Brain microvascular endothelial cell (primary cell): ENCODE data around the gene EHBP1L1.

Experiments
- DNase-seq: peaks from one replicate; pipeline ENCODE4 v3.0.0-alpha.2; 2020
- H3K27ac ChIP-seq: fragments of 250-450 bp; sonication (Bioruptor Pico); 2 replicates; pipeline ENCODE4 v1.5.1; 2020; ENCODE audit warnings: mild to moderate bottlenecking, moderate library complexity
- H3K27me3 ChIP-seq: fragments of 250-450 bp; sonication (Bioruptor Pico); replicated peaks from 2 replicates; pipeline ENCODE4 v1.5.1; 2020; ENCODE audit warnings: mild to moderate bottlenecking
- H3K36me3 ChIP-seq: fragments of 250-450 bp; sonication (Bioruptor Pico); replicated peaks from 2 replicates; pipeline ENCODE4 v1.5.1; 2020; ENCODE audit warnings: mild to moderate bottlenecking
- H3K4me3 ChIP-seq: 2 replicates; pipeline ENCODE4 v1.5.1; 2011; ENCODE audit warnings: low read depth, mild to moderate bottlenecking, control low read depth, low read length, moderate library complexity
- CTCF ChIP-seq: IDR thresholded peaks from 2 replicates; pipeline ENCODE4 v1.5.1; 2011; ENCODE audit warnings: low read depth, mild to moderate bottlenecking, moderate library complexity, low read length, control low read depth, inconsistent platforms; ENCODE audit errors: missing control alignments
- in situ Hi-C: cut with HindIII; loops from 2 replicates; pipeline ENCODE4 v1.10.0; 2017; ENCODE audit warnings: low sequenced_read_pairs, low pct_ligation_motif_present

EHBP1L1 gene

GRCh38 chr11:65606876-65607613, 31.2 kb downstream of the EHBP1L1 start:
- H3K27ac ChIP-seq = no peak overlapping the region
- no peak for TF ChIP-seq CTCF

GRCh38 chr11:65607614-65608426, 32.0 kb downstream of the EHBP1L1 start:
- H3K4me3 ChIP-seq = peak overlapping the region; percentile 35
- in situ Hi-C loops = no loop called here
- no peak overlapping the region for H3K27ac ChIP-seq
- peaks cover 37% of the 10 kb centered on the region for H3K36me3 ChIP-seq
- H3K27me3 ChIP-seq = no peaks in the 10 kb centered on the region
- DNase-seq = no peak
- no peak for TF ChIP-seq CTCF

More at GRCh38 chr11:65606876-65607613, 31.2 kb downstream of the EHBP1L1 start:
- H3K27me3 ChIP-seq = no peaks in the 10 kb centered on the region
- DNase-seq = peak; percentile 91
- in situ Hi-C loops = no loop called here
- H3K36me3 ChIP-seq = peaks cover 37% of the 10 kb centered on the region
- peak overlapping the region; percentile 35 for H3K4me3 ChIP-seq

- Histone ChIP-seq H3K36me3 (peaks cover 27% of the 10 kb centered on the region), H3K4me3 (no peak overlapping the region), H3K27ac (no peak overlapping the region), H3K27me3 (no peaks in the 10 kb centered on the region)
- in situ Hi-C loops = no loop called here
- DNase-seq = no peak
- no peak for TF ChIP-seq CTCF
These were observed 33.4 kb downstream of the EHBP1L1 start for GRCh38 chr11:65609229-65609628.

GRCh38 chr11:65609665-65610064, 33.8 kb downstream of the EHBP1L1 start:
- no peak for DNase-seq
- no peak for TF ChIP-seq CTCF
- H3K27me3 ChIP-seq = no peaks in the 10 kb centered on the region
- peaks cover 23% of the 10 kb centered on the region for H3K36me3 ChIP-seq
- H3K27ac ChIP-seq = no peak overlapping the region
- no peak overlapping the region for H3K4me3 ChIP-seq
- in situ Hi-C loops = no loop called here

- Histone ChIP-seq H3K27me3 (no peaks in the 10 kb centered on the region), H3K27ac (no peak overlapping the region), H3K4me3 (no peak overlapping the region), H3K36me3 (peaks cover 15% of the 10 kb centered on the region)
- no peak for DNase-seq
- in situ Hi-C loops = no loop called here
- no peak for TF ChIP-seq CTCF
These were observed 34.6 kb downstream of the EHBP1L1 start for GRCh38 chr11:65610404-65610803.
